ENCODE data around the gene ASIC2.

Gene ASIC2

DNA sequence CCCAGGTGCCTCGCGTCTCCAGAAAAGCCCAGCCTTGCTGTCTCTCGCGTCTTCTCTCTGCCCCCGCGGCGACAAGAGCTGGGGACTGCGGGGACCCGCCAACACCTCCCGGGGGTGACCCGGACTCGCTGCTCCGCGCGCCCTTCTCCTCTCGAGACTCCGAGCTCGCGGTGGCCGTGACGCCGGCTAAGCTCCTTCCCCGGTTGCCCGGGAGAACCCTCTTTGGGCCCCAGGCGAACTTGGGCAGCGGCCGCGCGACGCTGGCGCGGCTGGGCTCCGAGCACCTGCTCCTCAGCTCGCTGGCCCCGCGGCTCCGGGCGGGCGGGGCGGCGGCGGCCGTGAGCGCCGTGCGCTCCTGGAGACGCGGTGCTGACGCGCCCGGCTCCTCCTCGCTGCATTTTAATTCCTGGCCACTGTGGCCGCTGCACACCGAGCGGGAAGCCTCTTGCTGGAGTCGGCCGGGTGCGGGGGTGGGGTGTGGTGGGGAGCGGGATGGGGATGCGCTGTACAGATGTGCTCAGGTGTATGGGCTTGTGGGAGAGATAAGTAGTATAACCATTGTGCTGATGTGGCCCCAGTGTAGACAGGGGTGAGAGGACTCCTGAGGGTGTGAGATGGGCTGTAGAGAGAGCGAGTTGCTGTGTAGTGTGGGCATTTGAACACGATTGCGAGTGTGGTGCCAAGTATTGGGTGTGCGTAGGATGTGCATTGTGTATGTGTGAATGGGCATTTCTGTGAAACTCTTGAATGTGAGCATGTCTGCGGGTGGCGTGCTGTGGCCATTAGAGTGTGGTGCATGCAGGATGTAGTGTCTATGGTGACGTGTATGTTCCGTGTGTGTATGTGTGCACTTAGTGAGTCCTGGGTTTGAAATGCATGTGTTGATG, at the start of gene ASIC2:
Gene ASIC2, minus strand, starts transcription at position 315 of the 887 bp plus-strand sequence.
- DNase-seq = no peak

DNA sequence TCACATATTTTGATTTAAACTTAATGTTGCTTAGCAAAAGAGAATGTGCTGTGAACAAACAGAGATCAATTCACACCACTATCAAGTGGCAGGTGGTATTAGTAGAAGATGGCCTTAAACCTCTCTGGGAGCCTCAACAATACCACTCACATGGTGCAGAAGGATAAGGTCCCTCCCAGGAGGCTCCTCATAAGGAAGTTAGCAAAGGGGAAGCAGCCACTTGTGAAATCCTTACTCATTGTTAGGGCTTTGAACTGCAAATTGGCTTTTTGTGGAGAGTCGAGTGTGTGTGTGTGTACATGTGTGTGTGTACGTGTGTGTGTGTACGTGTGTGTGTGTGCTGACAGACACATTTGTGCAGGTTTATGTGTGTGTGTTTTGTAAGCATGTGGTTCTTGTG, 48.9 kb upstream of the ASIC2 start:
- DNase-seq = no peak

DNA sequence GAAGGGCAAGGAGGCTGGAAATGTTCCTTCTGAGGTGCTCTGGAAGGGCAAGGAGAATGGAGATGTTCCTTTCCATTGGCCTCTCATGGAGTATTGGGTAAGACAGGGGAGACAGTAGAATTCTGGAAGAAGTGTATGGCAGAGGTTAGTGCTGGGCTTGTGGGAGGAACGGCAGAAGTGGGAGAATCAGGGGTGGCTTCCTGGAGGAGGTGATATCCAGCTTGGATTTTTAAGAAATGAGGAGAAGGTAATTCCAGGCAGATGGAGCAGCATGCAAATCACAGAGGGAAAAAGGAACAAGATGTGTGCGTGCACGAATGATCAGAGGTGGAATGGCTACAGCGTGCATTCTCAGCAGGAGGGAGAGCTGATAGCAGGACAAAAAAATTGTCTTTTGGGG, 45.1 kb upstream of the ASIC2 start:
- no peak for DNase-seq

DNA sequence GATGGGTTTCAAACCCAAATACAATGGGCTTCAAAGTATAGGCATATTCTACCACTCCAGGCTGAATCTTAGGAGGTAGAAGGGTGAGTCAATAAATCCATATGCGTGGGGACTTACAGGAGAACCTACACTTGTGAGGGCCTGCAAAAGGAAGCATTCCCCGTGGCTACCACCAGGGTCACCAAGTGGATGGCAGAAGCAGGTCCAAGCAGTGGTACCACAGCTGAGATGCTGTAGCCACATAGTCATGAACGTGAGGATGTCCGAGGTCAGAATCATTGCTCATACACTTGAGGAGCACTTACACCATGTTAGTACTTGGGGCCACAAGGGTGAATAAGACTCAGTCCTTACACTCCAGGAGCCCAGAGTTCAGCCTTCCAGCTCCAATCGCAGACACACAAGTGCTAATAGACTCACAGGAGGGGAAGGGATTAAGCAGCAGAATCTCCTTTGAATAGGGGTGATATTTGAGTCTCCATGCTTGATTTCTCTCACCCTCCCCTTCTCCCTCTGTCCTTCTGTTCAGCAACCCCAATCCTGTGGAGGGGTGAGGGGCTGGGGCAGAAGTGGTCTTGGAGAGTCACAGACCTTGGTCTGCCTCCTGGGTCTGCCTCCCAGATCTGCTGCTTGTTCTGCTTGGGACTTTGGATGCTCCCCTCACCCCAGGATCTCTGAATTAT, 42.5 kb upstream of the ASIC2 start:
- DNase-seq = no peak

- DNase-seq = no peak
These were observed 41.6 kb upstream of the ASIC2 start for GRCh38 chr17:33334703-33335102.

GRCh38 chr17:33330877-33331276, 37.8 kb upstream of the ASIC2 start:
- DNase-seq = no peak

GRCh38 chr17:33328129-33328528, 35.0 kb upstream of the ASIC2 start:
- DNase-seq = no peak

- no peak for DNase-seq
These were observed 31.6 kb upstream of the ASIC2 start for GRCh38 chr17:33324736-33325135.

- no peak for DNase-seq
These were observed 29.0 kb upstream of the ASIC2 start for GRCh38 chr17:33322063-33322462.

GRCh38 chr17:33318241-33318640, 25.1 kb upstream of the ASIC2 start:
- DNase-seq = no peak

GRCh38 chr17:33316746-33317145, 23.7 kb upstream of the ASIC2 start:
- no peak for DNase-seq

GRCh38 chr17:33310296-33310695, 17.2 kb upstream of the ASIC2 start:
- no peak for DNase-seq

DNA sequence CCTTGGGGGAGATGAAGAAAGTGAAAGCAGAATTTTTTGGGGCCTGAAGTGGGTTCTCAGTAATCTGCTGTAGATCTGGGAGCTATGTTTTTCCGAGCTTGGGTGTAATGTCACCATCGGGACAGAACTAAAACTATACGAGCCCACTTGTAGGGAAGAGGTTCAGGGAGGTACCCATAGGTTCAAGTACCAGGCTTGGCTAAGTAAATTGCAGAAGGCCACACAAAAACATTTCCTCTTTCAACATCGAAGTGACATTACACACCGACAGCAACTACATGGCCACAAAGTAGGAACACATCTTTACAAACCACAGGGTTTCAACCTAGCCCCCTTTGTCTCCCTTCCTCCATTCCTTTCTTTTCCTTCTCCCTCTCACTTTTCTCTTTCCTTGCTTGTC, 10.2 kb upstream of the ASIC2 start:
- no peak for DNase-seq

GRCh38 chr17:33302394-33302793, 9.3 kb upstream of the ASIC2 start:
- no peak for DNase-seq

GRCh38 chr17:33300241-33300640, 7.1 kb upstream of the ASIC2 start:
- no peak for DNase-seq

DNA sequence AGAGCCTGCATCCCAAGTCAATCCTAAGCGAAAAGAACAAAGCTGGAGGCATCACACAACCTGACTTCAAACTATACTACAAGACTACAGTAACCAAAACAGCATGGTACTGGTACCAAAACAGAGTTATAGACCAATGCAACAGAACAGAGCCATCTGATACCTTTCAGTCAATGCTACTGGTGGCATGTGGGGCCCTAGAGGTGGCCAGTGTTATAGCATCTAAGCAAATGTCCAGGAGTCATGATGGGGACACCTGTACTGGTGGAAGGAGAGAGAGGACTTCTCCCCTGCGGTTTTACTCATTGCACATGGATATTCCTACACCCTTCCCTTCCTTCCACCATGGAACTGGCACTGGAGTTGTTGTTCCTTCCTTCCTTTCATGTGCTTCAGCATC, 6.0 kb upstream of the ASIC2 start:
- DNase-seq = no peak

- no peak for DNase-seq
These were observed 4.5 kb upstream of the ASIC2 start for GRCh38 chr17:33297643-33298042.

GRCh38 chr17:33294994-33295393, 1.9 kb upstream of the ASIC2 start:
- no peak for DNase-seq

DNA sequence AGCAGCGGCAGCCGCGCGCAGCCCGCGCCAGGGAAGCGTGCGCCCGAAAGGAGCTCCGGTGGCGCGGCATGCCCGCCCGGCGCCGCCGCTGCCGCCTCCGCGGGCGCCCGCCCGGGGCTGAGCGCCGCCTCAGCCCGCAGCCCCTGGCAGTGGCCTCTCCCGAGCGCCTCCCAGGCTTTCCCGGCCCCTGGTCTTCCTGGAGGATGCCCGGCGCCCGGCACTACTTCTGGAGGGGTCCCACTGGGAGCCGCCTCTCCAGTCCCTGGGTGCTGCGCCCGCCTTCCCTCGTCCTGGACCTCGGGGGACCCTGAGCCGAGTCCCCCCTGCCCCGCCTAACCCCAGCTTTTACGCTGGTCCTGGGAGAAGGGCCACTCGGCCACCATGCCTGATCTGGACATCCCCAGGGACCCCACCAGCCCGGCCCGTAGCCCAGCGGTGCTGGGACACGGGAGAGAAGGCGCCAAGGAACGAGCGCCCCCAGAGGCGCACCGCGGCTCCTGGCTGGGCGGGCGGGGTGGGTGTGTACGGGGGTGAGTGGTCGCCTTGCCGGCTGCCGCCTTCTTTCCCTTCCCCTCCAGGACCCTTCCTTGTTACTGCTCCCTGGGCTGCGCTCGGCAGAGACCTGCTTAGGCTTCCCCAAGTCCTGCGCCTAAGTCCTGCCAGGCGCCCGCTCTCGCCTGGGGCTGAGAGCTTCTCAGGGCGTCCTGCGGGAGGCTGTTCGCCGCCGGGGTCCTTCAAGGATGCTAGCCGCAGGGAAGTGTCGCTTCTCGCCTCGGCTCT, 704 bp downstream of the ASIC2 start:
- no peak for DNase-seq

GRCh38 chr17:33291248-33292200, 1.6 kb downstream of the ASIC2 start:
- no peak for DNase-seq

- DNase-seq = no peak
These were observed 2.8 kb downstream of the ASIC2 start for GRCh38 chr17:33290253-33290652.

GRCh38 chr17:33288954-33289353, 4.1 kb downstream of the ASIC2 start:
- no peak for DNase-seq
